Measurements from ENCODE around the gene SAP30.

Gene SAP30

GRCh38 chr4:173415885-173416653 lies 45.3 kb downstream of the SAP30 start:
- DNase-seq: no peak

DNA sequence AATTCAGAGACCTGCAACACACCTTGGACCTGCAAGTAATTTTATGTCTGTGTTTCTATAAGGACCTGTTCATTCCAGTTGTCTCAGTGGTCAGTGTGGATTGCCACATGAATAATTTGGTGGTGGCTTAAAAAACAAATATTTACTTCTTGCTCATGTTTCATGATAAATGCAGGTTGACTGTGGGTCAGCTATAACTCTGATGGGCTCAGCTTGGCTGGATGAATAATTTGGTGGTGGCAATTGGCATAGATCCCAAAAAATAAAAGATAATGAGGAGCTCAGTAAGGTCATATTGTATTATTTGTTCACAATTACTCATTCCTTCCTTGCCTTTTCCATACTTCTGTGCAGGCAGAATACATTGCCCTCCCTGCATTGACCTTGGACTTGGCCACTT lies 47.1 kb downstream of the SAP30 start:
- DNase-seq: peak in 1 of 3 experiments; percentile 11

- DNase-seq: no peak
Observed at GRCh38 chr4:173418639-173419038, 47.9 kb downstream of the SAP30 start.

DNA sequence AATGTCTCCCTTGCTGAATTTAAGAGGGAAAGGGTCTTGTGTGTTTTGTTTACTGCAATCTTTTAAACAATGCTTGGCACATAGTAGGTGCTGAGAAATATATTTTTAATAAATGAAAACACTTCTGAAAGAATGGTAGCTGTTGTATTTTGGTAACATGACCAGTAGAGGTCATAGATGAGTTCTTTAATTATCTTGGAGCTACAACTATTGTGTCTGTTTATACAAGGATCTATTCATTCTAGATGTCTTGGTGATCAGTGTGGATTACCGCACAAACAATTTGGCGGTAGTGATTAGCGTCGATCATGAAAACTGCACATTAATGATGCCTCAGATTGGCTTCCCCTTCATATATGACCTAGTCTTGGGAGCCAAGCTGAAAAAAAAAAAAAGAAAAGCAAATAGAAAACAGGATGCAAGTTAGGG lies 49.6 kb downstream of the SAP30 start:
- peak; percentile 3 to 66 (median 10) for DNase-seq

DNA sequence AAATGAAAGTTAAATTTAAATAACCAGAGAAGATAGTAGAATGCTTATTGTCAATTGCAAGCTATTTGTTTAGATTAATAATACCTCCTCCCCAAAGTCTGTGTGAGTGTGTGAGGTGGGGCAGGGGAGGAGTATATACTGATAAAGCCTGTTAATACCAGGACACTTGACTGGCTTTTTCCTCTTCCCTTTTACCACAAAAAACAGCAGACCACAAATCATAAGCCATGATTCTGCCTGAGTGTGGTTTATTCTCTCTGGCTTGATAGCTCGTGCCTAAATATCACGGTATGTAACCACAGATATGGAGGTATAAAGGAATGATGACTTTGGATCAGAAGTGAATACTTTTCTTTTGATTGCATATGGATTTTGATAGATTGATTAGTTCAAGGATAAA lies 50.0 kb downstream of the SAP30 start:
- DNase-seq: no peak

DNA sequence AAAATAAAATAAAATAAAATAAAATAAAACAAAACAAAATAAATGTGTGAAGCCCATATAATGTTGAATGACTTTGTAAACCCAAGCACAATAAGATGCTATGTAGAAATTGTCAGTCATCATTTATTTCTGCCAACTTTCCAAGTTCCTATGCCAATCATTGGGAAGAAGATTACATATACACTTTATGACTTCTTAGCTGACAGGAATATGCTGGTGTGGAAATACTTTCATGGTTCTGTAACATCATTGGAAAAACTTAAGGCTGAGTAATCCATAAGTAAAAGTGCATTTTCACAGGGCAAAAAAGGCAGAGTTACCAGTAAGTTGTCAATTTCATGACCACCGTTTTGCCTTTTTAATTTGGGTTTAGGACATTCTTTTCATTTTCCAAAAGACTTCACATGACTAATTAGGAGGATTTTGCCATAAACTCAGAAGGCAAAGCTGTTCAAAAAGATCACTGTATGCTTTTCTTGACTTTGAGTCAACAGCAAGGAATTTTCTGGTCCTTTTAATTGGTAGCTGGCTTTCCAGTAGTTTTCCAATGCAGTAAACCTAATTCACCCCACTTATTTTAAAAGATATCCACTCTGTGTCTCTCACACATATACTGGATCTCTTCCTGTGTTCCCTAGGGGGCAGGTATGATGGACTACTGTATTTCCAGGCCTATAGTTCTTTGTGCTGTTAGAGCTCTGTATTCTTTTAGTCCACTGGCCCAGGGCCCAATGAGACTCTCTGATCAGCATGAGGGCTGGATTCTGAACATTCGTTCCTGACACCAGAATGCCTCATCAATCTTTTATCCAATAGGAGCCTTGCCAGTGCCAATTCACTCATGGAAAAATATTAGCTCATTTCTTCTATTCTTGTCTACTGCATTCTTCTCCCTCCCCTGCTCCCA lies 54.4 kb downstream of the SAP30 start:
- DNase-seq: no peak

DNA sequence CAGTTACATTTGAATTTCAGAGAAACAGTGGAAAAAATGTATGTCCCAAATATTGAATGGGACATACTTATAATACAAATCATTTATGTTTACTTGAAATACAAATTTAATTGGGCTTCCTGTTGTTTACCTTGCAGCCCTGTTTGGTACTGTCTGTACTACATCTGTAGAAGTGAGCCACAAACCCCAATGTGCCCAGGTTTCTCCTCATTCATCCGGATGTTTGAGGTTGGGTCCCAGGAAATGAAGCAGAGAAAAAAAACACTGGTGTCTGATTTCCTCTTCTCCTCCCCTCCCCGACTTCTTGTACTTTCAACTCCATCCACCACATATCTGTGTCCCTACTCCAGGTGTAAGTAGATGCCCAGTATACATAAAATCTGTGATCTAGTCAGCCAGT lies 55.3 kb downstream of the SAP30 start:
- no peak for DNase-seq

Measured in NCI-H1417 (cell line).